Endothelial cell (in vitro differentiated cells): ENCODE results near the gene DOK5. TPM values are rescaled to one million over a fixed set of nuclear protein-coding genes. Genes with fewer than 3 reads are reported as not detected.

ENCODE experiments used
- DNase-seq: peaks from one replicate; pipeline ENCODE4 v3.0.0; 2021; ENCODE audit warnings: low spot score
- H3K27ac Mint-ChIP-seq: one replicate; pipeline ENCODE4 v1.8.0; 2021; ENCODE audit warnings: mixed read lengths, inconsistent platforms; ENCODE audit not compliant: unreplicated experiment
- H3K27me3 Mint-ChIP-seq: one replicate; pipeline ENCODE4 v1.8.0; 2021; ENCODE audit warnings: mild to moderate bottlenecking, moderate library complexity, mixed read lengths, inconsistent platforms; ENCODE audit not compliant: unreplicated experiment
- H3K36me3 Mint-ChIP-seq: one replicate; pipeline ENCODE4 v1.8.0; 2021; ENCODE audit warnings: mild to moderate bottlenecking, low read depth, mixed read lengths, inconsistent platforms; ENCODE audit not compliant: unreplicated experiment
- H3K4me1 Mint-ChIP-seq: one replicate; pipeline ENCODE4 v1.8.0; 2021; ENCODE audit warnings: mild to moderate bottlenecking, mixed read lengths, inconsistent platforms; ENCODE audit not compliant: unreplicated experiment
- H3K4me3 Mint-ChIP-seq: one replicate; pipeline ENCODE4 v1.8.0; 2021; ENCODE audit warnings: mild to moderate bottlenecking, mixed read lengths, inconsistent platforms; ENCODE audit not compliant: unreplicated experiment
- H3K9me3 Mint-ChIP-seq: one replicate; pipeline ENCODE4 v1.8.0; 2021; ENCODE audit warnings: mixed read lengths, inconsistent platforms; ENCODE audit not compliant: unreplicated experiment
- CTCF ChIP-seq: fragments of 200-600 bp; sonication (generic); IDR thresholded peaks from one replicate; pipeline ENCODE4 v1.5.0; 2021; ENCODE audit warnings: antibody characterized with exemption; ENCODE audit not compliant: unreplicated experiment
- total RNA-seq: library from RNA; stranded (reverse); fragmentation: NEBNext Ultra II Directional; extraction: Animal tissue kit (Norgen Biotek cat#: 25700); gene quantifications from one replicate; pipeline ENCODE4 v1.2.1, GENCODE V29; 2021; ENCODE audit not compliant: unreplicated experiment

The DOK5 gene
- total RNA-seq, 1 donor from 2014 or later, result 0.26 TPM

- Mint-ChIP-seq H3K9me3 (no peaks in the 10 kb centered on the region), H3K27ac (no peak overlapping the region), H3K4me1 (peaks cover 8% of the 10 kb centered on the region)
These were observed 182.0 kb downstream of the DOK5 start for GRCh38 chr20:54657268-54657826.

GRCh38 chr20:54658525-54658924 is 183.1 kb downstream of the DOK5 start:
- no peaks in the 10 kb centered on the region for H3K36me3 Mint-ChIP-seq
- no peak for DNase-seq
- H3K4me1 Mint-ChIP-seq, result peaks cover 8% of the 10 kb centered on the region
- no peak overlapping the region for H3K27ac Mint-ChIP-seq
- no peaks in the 10 kb centered on the region for H3K9me3 Mint-ChIP-seq
- H3K4me3 Mint-ChIP-seq, result no peak overlapping the region
- H3K27me3 Mint-ChIP-seq, result no peaks in the 10 kb centered on the region
- TF ChIP-seq CTCF, result no peak

More at GRCh38 chr20:54657268-54657826, 182.0 kb downstream of the DOK5 start:
- TF ChIP-seq CTCF, result no peak
- DNase-seq, result no peak
- Mint-ChIP-seq H3K36me3 (no peaks in the 10 kb centered on the region), H3K27me3 (no peaks in the 10 kb centered on the region), H3K4me3 (no peak overlapping the region)

GRCh38 chr20:54661265-54661664 is 185.9 kb downstream of the DOK5 start:
- Mint-ChIP-seq H3K36me3 (no peaks in the 10 kb centered on the region), H3K9me3 (no peaks in the 10 kb centered on the region), H3K4me1 (no peaks in the 10 kb centered on the region), H3K27ac (no peak overlapping the region), H3K4me3 (no peak overlapping the region), H3K27me3 (no peaks in the 10 kb centered on the region)
- no peak for TF ChIP-seq CTCF
- DNase-seq, result no peak

- no peak for DNase-seq
- no peak for TF ChIP-seq CTCF
- no peak overlapping the region for H3K27ac Mint-ChIP-seq
- no peaks in the 10 kb centered on the region for H3K36me3 Mint-ChIP-seq
- no peaks in the 10 kb centered on the region for H3K27me3 Mint-ChIP-seq
- H3K4me3 Mint-ChIP-seq, result no peak overlapping the region
- no peaks in the 10 kb centered on the region for H3K9me3 Mint-ChIP-seq
- no peaks in the 10 kb centered on the region for H3K4me1 Mint-ChIP-seq
These were observed 186.6 kb downstream of the DOK5 start for GRCh38 chr20:54661880-54662465.

- H3K4me3 Mint-ChIP-seq, result no peak overlapping the region
- peaks cover 1% of the 10 kb centered on the region for H3K27me3 Mint-ChIP-seq
- H3K27ac Mint-ChIP-seq, result no peak overlapping the region
These were observed 190.4 kb downstream of the DOK5 start for GRCh38 chr20:54665812-54666211.

More at GRCh38 chr20:54665812-54666211, 190.4 kb downstream of the DOK5 start:
- DNase-seq, result no peak
- Mint-ChIP-seq H3K4me1 (peaks cover 3% of the 10 kb centered on the region), H3K36me3 (no peaks in the 10 kb centered on the region), H3K9me3 (no peaks in the 10 kb centered on the region)
- no peak for TF ChIP-seq CTCF
